AG10803 (cell line): Measurements from ENCODE around the gene KLHL29.
"Not testable (repeated sequence)": the region's sequence is repeated elsewhere in the genome, so short reads cannot be mapped to it uniquely, and the experiment has no call there.

Experiments
- DNase-seq: peaks from one replicate; pipeline ENCODE4 v3.0.0; 2010; ENCODE audit warnings: low read depth
- H3K4me3 ChIP-seq: 2 replicates; pipeline ENCODE4 v1.5.1; 2011; ENCODE audit warnings: mild to moderate bottlenecking, low read length, control low read depth
- TF ChIP-seq, protein P1 (sequence below): conservative IDR thresholded peaks from 2 replicates; pipeline ENCODE4 v1.5.1; 2011; ENCODE audit warnings: mild to moderate bottlenecking, low read length, control low read depth, inconsistent platforms

Gene KLHL29

DNA sequence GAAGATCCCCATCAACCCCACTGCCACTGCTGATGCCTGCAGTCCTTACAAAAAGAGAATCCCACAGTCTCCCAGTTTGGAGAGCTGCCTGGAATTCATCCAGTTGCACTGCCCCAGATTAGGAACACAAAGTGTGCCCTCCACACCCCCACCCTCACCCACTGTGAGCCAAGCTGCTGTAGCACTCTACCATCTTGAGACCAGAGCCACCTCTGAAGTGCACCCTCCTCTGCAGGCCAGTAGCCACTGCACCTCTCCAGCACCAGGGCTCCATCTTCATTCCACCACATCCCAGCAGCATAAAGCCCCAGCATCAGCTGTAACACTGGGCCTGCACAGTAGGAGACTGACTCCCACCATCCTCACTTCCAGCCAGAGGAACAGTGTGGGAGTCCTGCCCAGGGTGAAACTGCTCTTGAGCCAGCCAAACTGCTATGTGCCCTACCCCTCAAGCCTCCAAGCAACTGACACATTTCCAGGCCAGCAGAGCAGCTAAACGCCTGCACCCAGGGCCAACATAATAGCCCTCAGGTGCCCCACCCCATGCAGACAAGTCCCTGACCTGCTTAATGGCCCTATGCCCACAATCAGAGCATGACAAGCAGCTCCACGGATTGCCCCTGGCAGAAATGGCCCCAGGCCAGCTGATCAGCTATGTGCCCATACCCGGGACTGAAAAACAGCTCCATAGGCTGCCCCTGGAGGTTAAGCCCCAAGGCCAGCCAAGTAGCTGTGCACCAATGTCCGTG is 335.9 kb downstream of the KLHL29 start:
- no peak overlapping the region for H3K4me3 ChIP-seq
- TF ChIP-seq, protein P1, sequence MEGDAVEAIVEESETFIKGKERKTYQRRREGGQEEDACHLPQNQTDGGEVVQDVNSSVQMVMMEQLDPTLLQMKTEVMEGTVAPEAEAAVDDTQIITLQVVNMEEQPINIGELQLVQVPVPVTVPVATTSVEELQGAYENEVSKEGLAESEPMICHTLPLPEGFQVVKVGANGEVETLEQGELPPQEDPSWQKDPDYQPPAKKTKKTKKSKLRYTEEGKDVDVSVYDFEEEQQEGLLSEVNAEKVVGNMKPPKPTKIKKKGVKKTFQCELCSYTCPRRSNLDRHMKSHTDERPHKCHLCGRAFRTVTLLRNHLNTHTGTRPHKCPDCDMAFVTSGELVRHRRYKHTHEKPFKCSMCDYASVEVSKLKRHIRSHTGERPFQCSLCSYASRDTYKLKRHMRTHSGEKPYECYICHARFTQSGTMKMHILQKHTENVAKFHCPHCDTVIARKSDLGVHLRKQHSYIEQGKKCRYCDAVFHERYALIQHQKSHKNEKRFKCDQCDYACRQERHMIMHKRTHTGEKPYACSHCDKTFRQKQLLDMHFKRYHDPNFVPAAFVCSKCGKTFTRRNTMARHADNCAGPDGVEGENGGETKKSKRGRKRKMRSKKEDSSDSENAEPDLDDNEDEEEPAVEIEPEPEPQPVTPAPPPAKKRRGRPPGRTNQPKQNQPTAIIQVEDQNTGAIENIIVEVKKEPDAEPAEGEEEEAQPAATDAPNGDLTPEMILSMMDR, result no peak
- no peak for DNase-seq

DNA sequence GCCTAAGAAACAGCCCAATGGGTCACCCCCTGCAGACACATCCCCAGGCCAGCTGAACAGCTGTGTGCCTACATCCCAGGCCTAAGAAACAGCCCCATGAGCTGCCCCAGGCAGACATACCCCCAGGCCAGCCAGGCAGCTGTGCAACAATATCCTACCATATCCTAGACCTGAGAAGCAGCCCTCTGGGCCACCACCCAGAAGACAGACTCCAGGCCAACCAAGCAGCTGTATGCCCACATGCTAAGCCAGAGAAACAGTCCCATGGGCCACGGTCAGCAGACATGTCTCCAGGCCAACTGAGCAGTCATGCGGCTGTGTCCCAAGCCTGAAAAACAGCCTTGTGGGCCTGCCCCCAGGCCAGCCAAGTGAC is 336.5 kb downstream of the KLHL29 start:
- DNase-seq, result no peak
- TF ChIP-seq, protein P1, result no peak
- H3K4me3 ChIP-seq, result no peak overlapping the region

DNA sequence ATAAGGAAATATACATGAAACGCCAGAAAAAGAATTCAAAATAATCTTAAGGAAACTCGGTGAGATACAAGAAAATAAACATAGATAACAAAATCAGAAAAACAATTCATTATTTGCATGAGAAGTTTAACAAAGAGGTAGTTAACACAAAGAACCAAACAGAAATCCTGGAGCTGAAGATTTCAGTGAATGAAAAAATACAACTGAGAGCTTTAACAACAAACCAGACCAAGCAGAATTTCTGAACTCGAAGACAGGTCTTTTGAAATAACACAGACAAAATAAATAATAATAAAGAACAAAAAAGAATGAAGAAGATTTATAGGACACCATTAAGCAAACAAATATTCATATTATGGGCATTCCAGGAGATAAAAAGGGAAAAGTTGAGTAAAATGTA is 337.3 kb downstream of the KLHL29 start:
- TF ChIP-seq, protein P1, result no peak
- no peak for DNase-seq
- no peak overlapping the region for H3K4me3 ChIP-seq

DNA sequence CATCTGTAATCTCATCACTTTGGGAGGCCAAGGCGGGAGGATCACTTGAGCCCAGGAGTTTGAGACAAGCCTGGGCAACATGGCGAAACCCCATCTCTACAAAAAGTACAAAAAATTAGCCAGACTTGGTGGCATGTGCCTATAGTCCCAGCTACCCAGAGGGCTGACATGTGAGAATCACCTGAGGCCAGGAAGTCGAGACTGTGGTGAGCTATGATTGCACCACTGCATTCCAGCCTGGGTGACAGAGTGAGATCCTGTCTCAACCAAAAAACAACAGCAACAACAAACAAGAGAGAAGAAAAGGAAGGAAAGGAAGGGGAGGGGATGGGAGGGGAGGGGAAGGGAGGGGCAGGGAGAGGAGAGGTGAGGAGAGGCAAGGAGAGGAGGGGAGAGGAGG is 338.1 kb downstream of the KLHL29 start:
- DNase-seq, H3K4me3 ChIP-seq: not testable (repeated sequence)

DNA sequence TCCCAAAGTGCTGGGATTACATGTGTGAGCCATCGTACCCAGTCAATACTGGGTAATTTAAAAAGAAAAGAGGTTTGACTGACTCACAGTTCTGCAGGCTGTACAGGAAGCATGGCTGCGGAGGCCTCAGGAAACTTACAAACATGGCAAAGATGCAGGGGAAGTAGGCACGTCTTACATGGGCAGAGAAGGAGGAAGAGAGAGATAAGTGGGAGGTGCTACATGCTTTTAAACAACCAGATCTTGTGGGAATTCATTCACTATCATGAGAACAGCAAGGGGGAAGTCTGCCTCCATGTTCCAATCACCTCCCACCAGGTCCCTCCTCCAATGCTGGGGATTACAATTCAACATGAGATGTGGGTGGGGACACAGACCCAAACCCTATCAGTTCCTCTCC is 349.4 kb downstream of the KLHL29 start:
- TF ChIP-seq, protein P1, result no peak
- no peak for DNase-seq
- no peak overlapping the region for H3K4me3 ChIP-seq

DNA sequence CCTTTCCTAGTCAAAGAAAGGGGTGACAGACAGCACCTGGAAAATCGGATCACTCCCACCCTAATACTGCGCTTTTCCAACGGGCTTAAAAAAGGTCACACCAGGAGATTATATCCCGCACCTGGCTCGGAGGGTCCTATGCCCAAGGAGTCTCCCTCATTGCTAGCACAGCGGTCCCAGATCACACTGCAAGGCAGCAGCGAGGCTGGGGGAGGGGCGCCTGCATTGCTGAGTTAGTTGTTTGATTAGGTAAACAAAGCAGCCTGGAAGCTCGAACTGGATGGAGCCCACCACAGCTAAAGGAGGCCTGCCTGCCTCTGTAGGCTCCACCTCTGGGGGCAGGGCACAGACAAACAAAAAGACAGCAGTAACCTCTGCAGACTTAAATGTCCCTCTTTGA is 351.8 kb downstream of the KLHL29 start:
- DNase-seq, H3K4me3 ChIP-seq: not testable (repeated sequence)

DNA sequence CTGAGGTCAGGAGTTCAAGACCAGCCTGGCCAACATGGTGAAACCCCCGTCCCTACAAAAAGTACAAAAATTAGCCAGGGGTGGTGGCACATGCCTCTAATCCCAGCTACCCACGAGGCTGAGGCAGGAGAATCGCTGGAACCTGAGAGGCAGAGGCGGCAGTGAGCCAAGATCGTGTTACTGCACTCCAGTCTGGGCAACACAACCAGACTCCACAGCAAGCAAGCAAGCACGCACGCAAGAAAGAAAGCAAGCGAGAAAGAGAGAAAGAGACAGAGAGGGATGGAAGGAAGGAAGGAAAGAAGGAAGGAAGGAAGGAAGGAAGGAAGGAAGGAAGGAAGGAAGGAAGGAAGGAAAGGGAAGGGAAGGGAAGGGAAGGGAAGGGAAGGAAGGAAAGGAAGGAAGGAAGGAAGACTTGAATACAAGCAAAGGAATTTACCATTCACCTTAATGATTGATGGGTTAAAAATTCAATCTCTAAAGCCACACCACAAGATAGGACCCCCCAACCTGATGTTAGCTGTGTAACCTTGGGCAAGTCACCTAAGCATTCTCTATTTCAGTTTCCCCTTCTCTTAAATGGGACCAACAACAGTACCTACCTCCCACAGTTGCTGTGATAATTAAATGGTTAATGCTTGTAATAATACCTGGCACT is 360.2 kb downstream of the KLHL29 start:
- TF ChIP-seq, protein P1, result no peak
- no peak for DNase-seq
- H3K4me3 ChIP-seq, result no peak overlapping the region

DNA sequence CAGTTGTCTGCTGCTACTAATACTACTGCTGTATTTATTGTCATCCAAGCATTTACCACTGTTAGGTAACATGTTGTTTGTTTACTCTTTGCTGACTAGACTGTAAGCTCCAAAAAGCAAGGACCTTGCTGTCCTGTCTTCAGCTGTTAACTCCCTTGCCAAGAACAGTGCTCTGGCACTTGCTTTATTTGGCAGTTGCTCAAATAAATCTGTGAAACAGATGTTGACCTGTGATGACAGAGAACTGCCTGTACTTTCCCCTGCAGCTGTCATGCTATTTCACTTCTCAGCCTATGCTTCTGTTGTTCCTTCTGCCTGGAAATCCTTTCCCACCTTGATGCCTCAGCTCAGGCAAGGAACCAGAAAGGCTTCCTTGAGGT is 360.7 kb downstream of the KLHL29 start:
- no peak overlapping the region for H3K4me3 ChIP-seq
- TF ChIP-seq, protein P1, result no peak
- DNase-seq, result peak; percentile 84
